ENCODE measurements around the gene IQCM.
"Not testable (repeated sequence)": the region's sequence is repeated elsewhere in the genome, so short reads cannot be mapped to it uniquely, and the experiment has no call there.

The IQCM gene

GRCh38 chr4:149409555-149409962 is 406.1 kb downstream of the IQCM start:
- no peak for DNase-seq

GRCh38 chr4:149409146-149409545 is 406.5 kb downstream of the IQCM start:
- DNase-seq: no peak

GRCh38 chr4:149404143-149404542 is 411.5 kb downstream of the IQCM start:
- DNase-seq: no peak

GRCh38 chr4:149403081-149403480 is 412.6 kb downstream of the IQCM start:
- no peak for DNase-seq

GRCh38 chr4:149398993-149399392 is 416.6 kb downstream of the IQCM start:
- no peak for DNase-seq

GRCh38 chr4:149370785-149371420 is 444.7 kb downstream of the IQCM start:
- no peak for DNase-seq

- no peak for DNase-seq
Measured at GRCh38 chr4:149370002-149370401, 445.6 kb downstream of the IQCM start.

GRCh38 chr4:149353241-149353640 is 462.4 kb downstream of the IQCM start:
- DNase-seq: no peak

GRCh38 chr4:149349541-149349940 is 466.1 kb downstream of the IQCM start:
- no peak for DNase-seq

- no peak for DNase-seq
Measured at GRCh38 chr4:149347139-149347538, 468.5 kb downstream of the IQCM start.

- DNase-seq: no peak
Measured at GRCh38 chr4:149345424-149345823, 470.2 kb downstream of the IQCM start.

- DNase-seq: no peak
Measured at GRCh38 chr4:149344436-149344835, 471.2 kb downstream of the IQCM start.

- DNase-seq: no peak
Measured at GRCh38 chr4:149343614-149344013, 472.0 kb downstream of the IQCM start.

GRCh38 chr4:149341117-149341516 is 474.5 kb downstream of the IQCM start:
- not testable (repeated sequence) for DNase-seq

- no peak for DNase-seq
Measured at GRCh38 chr4:149328161-149328560, 487.5 kb downstream of the IQCM start.

GRCh38 chr4:149322203-149322602 is 493.4 kb downstream of the IQCM start:
- no peak for DNase-seq

GRCh38 chr4:149321438-149321837 is 494.2 kb downstream of the IQCM start:
- DNase-seq: no peak

GRCh38 chr4:149311076-149311475 is 504.6 kb downstream of the IQCM start:
- DNase-seq: no peak

- DNase-seq: no peak
Measured at GRCh38 chr4:149306537-149306936, 509.1 kb downstream of the IQCM start.

All from activated gamma-delta T cell treated with Interleukin-2 at 50 U/mL for 16 hours (primary cell).